Endothelial cell of umbilical vein (primary cell): ENCODE measurements around the gene TRAF3. TPM values are rescaled to one million over a fixed set of nuclear protein-coding genes. Genes with fewer than 3 reads are reported as not detected.

Source experiments
- BruUV-seq: library from RNA; stranded (reverse); fragments of 400-500 nt; replicated peaks from 2 replicates; lab custom pipeline; 2021; lab: Mats Ljungman, UMichigan
- CTCF ChIA-PET: fragments of 300-600, 350-600 bp; sonication (Branson Sonifier 250); formaldehyde crosslinking; loops from one replicate; lab custom pipeline; 2021; ENCODE audit warnings: antibody characterized with exemption, inconsistent platforms; lab: Charles Lee
- POLR2A ChIA-PET: fragments of 300-600, 350-600 bp; sonication (Branson Sonifier 250); formaldehyde crosslinking; loops from one replicate; lab custom pipeline; 2021; ENCODE audit warnings: antibody characterized with exemption, inconsistent platforms; lab: Charles Lee
- DNase-seq: peaks from one replicate; pipeline ENCODE4 v3.0.0-alpha.2; 2011; ENCODE audit warnings: low read depth, low spot score
- FAIRE-seq: peaks from 2 replicates; lab custom pipeline; 2011; peaks lifted over from hg19 to GRCh38; lab: Jason Lieb, UNC
- H2AFZ ChIP-seq: 2 replicates; pipeline ENCODE4 v1.6.0; 2012; ENCODE audit warnings: low read depth, low read length, control low read depth, inconsistent platforms
- H3K27ac ChIP-seq: 2 replicates; pipeline ENCODE4 v1.5.1; 2011; ENCODE audit warnings: low read depth, mild to moderate bottlenecking, control low read depth, low read length, moderate library complexity; ENCODE audit not compliant: insufficient read depth
- H3K27me3 ChIP-seq, 2 experiments: 2 replicates each; pipeline versions ENCODE4 v1.6.0 to v1.6.1; 2011; ENCODE audit warnings: low read length in 2 of 2, mixed read lengths in 1 of 2; ENCODE audit not compliant: control insufficient read depth in 2 of 2, insufficient read depth in 2 of 2
- H3K36me3 ChIP-seq, 2 experiments: 2 replicates in 1 of 2; 3 replicates in 1 of 2; pipeline ENCODE4 v1.5.1; 2011; ENCODE audit warnings: low read length in 2 of 2, mild to moderate bottlenecking in 1 of 2, moderate library complexity in 1 of 2; ENCODE audit not compliant: control insufficient read depth in 2 of 2, insufficient read depth in 2 of 2; ENCODE audit errors: extremely low read depth in 1 of 2
- H3K4me1 ChIP-seq: 3 replicates; pipeline ENCODE4 v1.5.1; 2011; ENCODE audit warnings: mild to moderate bottlenecking, low read length; ENCODE audit not compliant: control insufficient read depth, insufficient read depth; ENCODE audit errors: extremely low read depth
- H3K4me2 ChIP-seq: 2 replicates; pipeline ENCODE4 v1.6.1; 2011; ENCODE audit warnings: low read length, control low read depth, mixed read lengths; ENCODE audit not compliant: insufficient read depth
- H3K4me3 ChIP-seq, 3 experiments: fragments of 200-600 bp in 1 of 3; sonication (generic), shearing (Covaris generic) in 1 of 3; replicated peaks in 1 of 3; 2 replicates each; pipeline ENCODE4 v1.5.1; 2011 to 2016; ENCODE audit warnings: control low read depth in 3 of 3, low read length in 3 of 3, mild to moderate bottlenecking in 2 of 3, inconsistent platforms in 1 of 3, low read depth in 1 of 3, moderate library complexity in 1 of 3; ENCODE audit not compliant: insufficient read depth in 1 of 3
- H3K79me2 ChIP-seq: 2 replicates; pipeline ENCODE4 v1.6.0; 2012; ENCODE audit warnings: low read length, inconsistent platforms; ENCODE audit not compliant: control insufficient read depth, insufficient read depth
- H3K9ac ChIP-seq: replicated peaks from 2 replicates; pipeline ENCODE3; 2011; ENCODE audit warnings: low read length, control low read depth; ENCODE audit not compliant: insufficient read depth; ENCODE audit errors: extremely low read depth
- H3K9me1 ChIP-seq: replicated peaks from 3 replicates; pipeline ENCODE4 v1.6.0; 2011; ENCODE audit warnings: mild to moderate bottlenecking, low read length; ENCODE audit not compliant: control insufficient read depth, insufficient read depth; ENCODE audit errors: extremely low read depth
- H3K9me3 ChIP-seq: replicated peaks from 2 replicates; pipeline ENCODE4 v1.5.1; 2012; ENCODE audit warnings: low read length, inconsistent platforms; ENCODE audit not compliant: control insufficient read depth, insufficient read depth
- H4K20me1 ChIP-seq: replicated peaks from 2 replicates; pipeline ENCODE3; 2011; ENCODE audit warnings: mild to moderate bottlenecking, low read length; ENCODE audit not compliant: control insufficient read depth, insufficient read depth; ENCODE audit errors: extremely low read depth
- EZH2 ChIP-seq: IDR thresholded peaks from 2 replicates; pipeline ENCODE4 v1.6.1; 2012; ENCODE audit warnings: borderline replicate concordance, low read depth, mild to moderate bottlenecking, moderate library complexity, low read length, inconsistent platforms; ENCODE audit not compliant: severe bottlenecking
- FOS ChIP-seq: IDR thresholded peaks from 2 replicates; pipeline ENCODE4 v1.6.1; 2011; ENCODE audit warnings: mild to moderate bottlenecking, low read length, moderate library complexity, borderline replicate concordance; ENCODE audit not compliant: insufficient read depth
- MAX ChIP-seq: IDR thresholded peaks from 2 replicates; pipeline ENCODE4 v1.6.1; 2011; ENCODE audit not compliant: insufficient read depth, insufficient read length
- MYC ChIP-seq: IDR thresholded peaks from one replicate; pipeline ENCODE4 v1.6.1; 2011; ENCODE audit warnings: mild to moderate bottlenecking, low read depth, low read length
- POLR2A ChIP-seq: IDR thresholded peaks from 2 replicates; pipeline ENCODE4 v1.6.1; 2012; ENCODE audit warnings: low read depth, mild to moderate bottlenecking, control low read depth, low read length
- dilution Hi-C: fragments of 300-500 bp; cut with MboI; formaldehyde crosslinking; loops from one replicate; pipeline ENCODE4 v1.15.0; 2019; ENCODE audit warnings: low sequenced_read_pairs; ENCODE audit not compliant: extremely low pct_ligation_motif_present
- intact Hi-C: fragments of 100-400 bp; cut with micrococcal nuclease; formaldehyde crosslinking; loops from one replicate; pipeline ENCODE4 v1.10.0; 2022
- polyA plus RNA-seq, 4 experiments: library from polyadenylated mRNA; depleted of rRNA in 3 of 4; stranded (reverse) in 3 of 4; unstranded in 1 of 4; fragments of >200 nt; gene quantifications; 2 replicates each; pipeline versions ENCODE4 v1.2.1 to v1.2.3, GENCODE V29; 2011 to 2012; ENCODE audit warnings: missing spikeins in 1 of 4
- total RNA-seq: library from RNA; stranded (reverse); gene quantifications from 2 replicates; pipeline ENCODE4 v1.2.3, GENCODE V29; 2021

TRAF3 gene
- total and polyA plus RNA-seq, 2 donors (not counting 3 experiments of a cell fraction or from before 2014, with no cell fraction given): 14.4 to 27.6 TPM

GRCh38 chr14:102775855-102776760 lies 1.1 kb upstream of the TRAF3 start:
- Histone ChIP-seq H3K9me3 (no peaks in the 10 kb centered on the region), H3K4me2 (no peak overlapping the region), H3K36me3 (no peaks in the 10 kb centered on the region), H3K4me1 (peaks cover 16% of the 10 kb centered on the region), H2AFZ (peak overlapping the region; percentile 44), H3K27me3 (no peaks in the 10 kb centered on the region), H3K79me2 (peaks cover 32% of the 10 kb centered on the region), H3K9me1 (no peaks in the 10 kb centered on the region), H3K9ac (no peak overlapping the region), H3K27ac (peak overlapping the region; percentile 2), H4K20me1 (no peaks in the 10 kb centered on the region), H3K4me3 (no peak overlapping the region)
- DNase-seq (peak; percentile 51), FAIRE-seq (peak; percentile 92)
- intact Hi-C loops: loop anchor here (1.0 to 5.0 kb wide), 2 partner anchors 142 to 184 kb away; partner anchors contain the start of gene RCOR1
- peak; percentile 46 for TF ChIP-seq FOS
- TF ChIP-seq EZH2: no peak
- no peak for TF ChIP-seq MYC
- CTCF ChIA-PET: interaction anchor here (0.7 to 4.9 kb wide), 5 partner anchors 18 to 152 kb away, joined by 4 to 77 read pairs (median 5); no protein-coding TSS in a partner anchor
- POLR2A ChIA-PET: no interaction called here
- dilution Hi-C loops: no loop called here
- no TSS peak for BruUV-seq

GRCh38 chr14:102777711-102778337 lies 575 bp downstream of the TRAF3 start:
- H3K9ac ChIP-seq: peak overlapping the region; percentile 90
- H3K27ac ChIP-seq: peak overlapping the region; percentile 73
- no peak for FAIRE-seq
- BruUV-seq: no TSS peak
- CTCF ChIA-PET: no interaction called here
- peaks cover 47% of the 10 kb centered on the region for H3K79me2 ChIP-seq
- peak overlapping the region; percentile 96 for H3K4me2 ChIP-seq
- no peak for DNase-seq
- no peaks in the 10 kb centered on the region for H3K9me1 ChIP-seq
- peak overlapping the region; percentile 67 for H2AFZ ChIP-seq
- peak overlapping the region; percentile 74 to 96 (median 91) for H3K4me3 ChIP-seq
- H3K9me3 ChIP-seq: no peaks in the 10 kb centered on the region
- peaks cover 16% of the 10 kb centered on the region for H3K4me1 ChIP-seq
- H3K27me3 ChIP-seq: no peaks in the 10 kb centered on the region
- TF ChIP-seq MAX (no peak), POLR2A (no peak)
- POLR2A ChIA-PET: no interaction called here
- no peaks in the 10 kb centered on the region for H4K20me1 ChIP-seq
- no peaks in the 10 kb centered on the region for H3K36me3 ChIP-seq
- dilution Hi-C loops: no loop called here
- intact Hi-C loops: loop anchor here (2.0 to 5.0 kb wide), 2 partner anchors 186 to 253 kb away; partner anchors contain the start of gene RCOR1
